ENCODE data around the gene LPAR3. TPM values are rescaled to one million over a fixed set of nuclear protein-coding genes. Genes with fewer than 3 reads are reported as not detected.

Gene LPAR3
- total and polyA plus RNA-seq, 2 experiments from 2014 or later = 10.4 to 36.9 TPM

DNA sequence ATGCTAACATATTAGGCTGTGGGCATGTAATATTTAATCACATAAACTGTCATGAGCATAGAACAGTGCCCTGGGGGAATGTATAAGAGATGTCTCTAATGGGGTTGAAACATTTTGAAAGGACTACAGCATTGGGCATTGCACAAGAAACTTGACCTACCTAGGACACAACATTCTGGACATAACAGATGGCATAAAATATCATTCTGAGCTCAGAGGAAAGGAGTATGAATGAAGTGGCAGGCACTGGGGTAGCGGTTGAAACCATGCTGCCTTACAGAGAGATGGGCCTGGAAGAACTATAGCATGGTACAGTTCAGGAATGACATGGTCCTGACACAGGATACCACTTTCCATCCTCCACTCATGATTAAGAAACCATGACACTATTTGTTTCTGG, 69.0 kb downstream of the LPAR3 start:
- peaks cover 21% of the 10 kb centered on the region for H3K4me1 Mint-ChIP-seq
- H3K79me2 ChIP-seq (replicated peaks; ENCODE audit: insufficient read depth) = no peaks in the 10 kb centered on the region; the same call in none of the 2 replicates
- no peak for ATAC-seq

More for the DNA sequence above, 69.0 kb downstream of the LPAR3 start:
- Mint-ChIP-seq H3K4me3 (no peak overlapping the region), H3K27ac (no peak overlapping the region; the same call in 1 of the 2 replicates), H3K9me3 (no peaks in the 10 kb centered on the region), H3K36me3 (ENCODE audit: low read depth) (no peaks in the 10 kb centered on the region; the same call in 2 of the 3 replicates), H3K27me3 (ENCODE audit: insufficient read depth, low read depth, poor library complexity) (peaks cover 3% of the 10 kb centered on the region)
- Histone ChIP-seq H3K4me2 (no peak overlapping the region), H3K4me3 (no peak overlapping the region), H3K36me3 (ENCODE audit: insufficient read depth) (no peaks in the 10 kb centered on the region), H4K20me1 (replicated peaks; ENCODE audit: insufficient read depth) (no peaks in the 10 kb centered on the region), H3K9me2 (ENCODE audit: insufficient read depth) (no peaks in the 10 kb centered on the region), H3F3A (replicated peaks; ENCODE audit: low read depth) (no peaks in the 10 kb centered on the region), H3K27me3 (ENCODE audit: insufficient read depth) (no peaks in the 10 kb centered on the region), H3K27ac (ENCODE audit: low read depth) (no peak overlapping the region), H2AFZ (no peak overlapping the region), H3K4me1 (ENCODE audit: insufficient read depth) (peaks cover 28% of the 10 kb centered on the region)
- DNase-seq (ENCODE audit: low spot score) = no peak
- TF ChIP-seq STAT1 (IDR thresholded peaks at IDR 0.05; ENCODE audit: unreplicated experiment) = no peak
- TF ChIP-seq POLR2AphosphoS5 (IDR thresholded peaks at IDR 0.05; ENCODE audit: low read depth) = no peak
- no peak for TF ChIP-seq ZNF462 (CRISPR knock-in tag; IDR thresholded peaks at IDR 0.05)
- no peak for TF ChIP-seq EZH2phosphoT487 (IDR thresholded peaks at IDR 0.05; ENCODE audit: unreplicated experiment)

Data from GM23338 (cell line).